Amygdala (tissue), 56 donors: ENCODE measurements around the gene NARF.
"Not testable (repeated sequence)": the region's sequence is repeated elsewhere in the genome, so short reads cannot be mapped to it uniquely, and the experiment has no call there.

Source experiments
- DNase-seq, 56 donors: peaks; one replicate each; lab custom pipeline; 2025; lab: John Stamatoyannopoulos, UW

Gene NARF

GRCh38 chr17:82524540-82524939 lies 66.0 kb downstream of the NARF start:
- DNase-seq: no peak

GRCh38 chr17:82525712-82526111 lies 67.2 kb downstream of the NARF start:
- DNase-seq: no peak

GRCh38 chr17:82527898-82528297 lies 69.4 kb downstream of the NARF start:
- no peak for DNase-seq

GRCh38 chr17:82528484-82529265 lies 70.1 kb downstream of the NARF start:
- peak in 44 of 56 donors; percentile 9 to 76 (median 48) for DNase-seq

- DNase-seq: no peak
Observed at GRCh38 chr17:82529914-82530300, 71.4 kb downstream of the NARF start.

- DNase-seq: no peak
Observed at GRCh38 chr17:82531431-82531881, 72.9 kb downstream of the NARF start.

- no peak for DNase-seq
Observed at GRCh38 chr17:82534401-82534812, 75.9 kb downstream of the NARF start.

- no peak for DNase-seq
Observed at GRCh38 chr17:82536512-82537201, 78.1 kb downstream of the NARF start.

- not testable (repeated sequence) for DNase-seq
Observed at GRCh38 chr17:82537228-82537627, 78.7 kb downstream of the NARF start.

GRCh38 chr17:82539076-82539475 lies 80.5 kb downstream of the NARF start:
- DNase-seq: not testable (repeated sequence)
